MV-4-11 (cell line): ENCODE results near the gene EFHC2.

Experiments
- DNase-seq: peaks from one replicate; lab custom pipeline; 2025; lab: John Stamatoyannopoulos, UW

Gene EFHC2

DNA sequence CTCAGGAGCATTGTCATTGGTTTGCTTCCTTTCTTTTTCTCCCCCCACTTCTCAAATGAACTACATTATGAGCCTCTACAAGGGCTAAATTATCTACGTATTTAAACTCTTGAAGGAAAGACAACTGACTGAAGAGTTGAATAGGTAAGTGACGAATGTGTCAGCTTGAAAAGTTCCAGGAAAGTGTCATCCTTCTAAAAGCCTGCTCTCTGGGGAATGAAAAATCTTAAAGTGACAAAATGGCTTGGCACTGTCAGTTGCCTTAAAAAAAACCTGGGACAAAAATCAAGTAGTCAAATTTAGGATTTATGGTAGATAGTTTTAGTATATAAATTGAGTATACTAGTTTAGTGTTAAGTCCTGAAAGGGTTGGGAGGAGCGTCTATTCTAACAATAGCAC lies 196.3 kb downstream of the EFHC2 start:
- DNase-seq = no peak

DNA sequence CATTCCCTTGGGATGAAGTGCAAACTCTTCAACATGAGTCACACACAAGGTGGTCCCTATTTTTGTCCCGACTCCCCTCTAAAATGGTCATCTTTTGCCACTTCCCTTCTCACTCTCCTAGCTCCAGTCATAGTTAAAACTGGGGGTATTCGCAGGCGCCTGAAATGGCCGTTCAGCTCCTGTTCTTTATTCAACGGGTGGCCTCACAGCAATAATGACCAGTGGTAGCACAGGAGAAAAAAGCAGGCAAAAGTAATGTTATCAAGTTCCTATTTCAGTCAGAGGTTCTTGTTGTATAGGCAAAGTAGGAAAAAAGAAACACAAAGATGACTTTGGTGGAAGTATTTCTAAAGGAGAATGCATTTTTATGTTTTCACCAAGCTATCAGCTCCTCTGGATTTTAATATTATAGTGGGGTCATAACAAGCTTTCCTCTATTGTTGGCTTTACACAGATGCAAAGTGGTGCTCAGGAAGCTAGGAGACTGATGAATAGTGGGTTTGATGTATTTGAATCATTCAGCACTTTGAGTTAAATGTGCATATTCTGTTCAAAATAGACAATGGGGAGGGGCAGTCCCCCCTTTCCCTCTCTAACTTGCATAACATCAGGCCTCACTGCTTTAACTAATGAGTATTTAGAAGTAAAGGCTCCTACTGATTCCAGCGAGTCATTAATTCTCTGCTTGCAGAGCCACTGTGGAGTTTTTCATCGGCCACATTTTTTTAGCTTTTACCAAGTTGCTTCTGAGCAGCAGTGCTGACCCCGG lies 199.1 kb downstream of the EFHC2 start:
- no peak for DNase-seq

DNA sequence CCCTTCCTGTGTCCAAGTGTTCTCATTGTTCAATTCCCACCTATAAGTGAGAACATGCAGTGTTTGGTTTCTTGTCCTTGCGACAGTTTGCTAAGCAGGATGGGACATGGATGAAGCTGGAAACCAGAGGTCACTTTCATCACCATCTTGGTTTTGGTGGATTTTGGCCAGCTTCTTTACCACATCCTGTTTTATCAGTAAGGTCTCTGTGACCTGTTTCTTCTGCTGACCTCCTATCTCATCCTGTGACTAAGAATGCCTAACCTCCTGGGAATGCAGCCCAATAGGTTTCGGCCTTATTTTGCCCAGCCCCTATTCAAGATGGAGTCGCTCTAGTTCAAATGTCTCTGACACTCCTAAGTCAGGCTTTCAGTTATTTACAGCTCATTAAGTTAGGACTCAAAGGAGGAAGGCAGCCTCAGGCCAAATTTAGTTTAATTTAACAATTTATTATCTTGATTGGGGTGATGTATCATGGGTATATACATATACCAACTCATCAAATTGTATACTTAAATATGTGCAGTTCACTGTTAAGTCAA lies 200.3 kb downstream of the EFHC2 start:
- DNase-seq = peak; percentile 32

DNA sequence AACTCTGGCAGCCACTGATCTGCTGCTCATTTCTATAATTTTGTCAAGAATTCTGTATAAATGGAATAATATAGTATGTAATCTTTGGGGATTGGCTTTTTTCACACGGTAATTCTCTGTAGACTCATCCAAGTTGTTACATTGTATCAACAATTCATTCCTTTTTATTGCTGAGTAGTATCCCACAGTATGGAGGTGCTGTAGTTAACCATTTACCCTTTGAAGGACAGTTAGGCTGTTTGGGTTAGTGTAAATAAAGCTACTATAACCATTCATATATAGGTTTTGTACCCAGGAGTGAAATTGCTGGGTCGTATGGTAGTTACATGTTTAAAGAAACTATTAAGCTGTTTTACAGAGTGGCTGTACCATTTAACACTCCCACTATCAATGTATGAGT lies 213.3 kb downstream of the EFHC2 start:
- DNase-seq = no peak

DNA sequence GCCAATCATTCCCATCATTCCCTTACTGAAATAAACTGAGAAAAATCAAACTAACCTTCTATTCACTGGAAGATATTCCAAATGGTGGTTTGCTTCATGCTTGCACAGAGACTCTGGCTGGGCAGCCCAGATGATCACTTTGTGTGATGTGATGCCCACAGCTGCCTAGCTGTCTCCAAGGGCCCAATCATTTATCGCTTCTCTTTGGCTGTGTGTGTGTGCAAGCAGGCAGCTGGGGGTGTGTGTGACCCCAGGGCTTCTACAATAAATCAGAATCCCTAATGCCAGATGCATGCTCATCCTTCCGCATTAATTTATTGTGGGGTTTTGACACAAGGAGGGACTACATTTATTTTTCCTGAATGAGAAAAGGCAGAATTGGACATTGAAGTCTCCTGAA lies 230.1 kb downstream of the EFHC2 start:
- no peak for DNase-seq

DNA sequence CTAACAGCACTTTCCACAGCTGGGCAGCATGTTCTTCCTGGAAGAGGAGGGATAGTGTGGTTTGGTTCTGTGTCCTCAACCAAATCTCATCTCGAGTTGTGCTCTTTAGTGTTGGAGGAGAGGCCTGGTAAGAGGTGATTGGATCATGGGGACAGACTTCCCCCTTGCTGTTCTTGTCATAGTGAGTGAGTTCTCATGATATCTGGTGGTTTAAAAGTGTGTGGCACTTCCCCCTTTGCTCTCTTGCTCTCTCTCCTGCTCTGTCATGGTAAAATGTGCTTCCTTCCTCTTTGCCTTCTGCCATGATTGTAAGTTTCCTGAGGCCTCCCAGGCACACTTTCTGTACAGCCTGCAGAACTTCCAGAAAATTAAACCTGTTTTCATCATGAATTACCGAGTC lies 236.6 kb downstream of the EFHC2 start:
- peak; percentile 80 for DNase-seq

DNA sequence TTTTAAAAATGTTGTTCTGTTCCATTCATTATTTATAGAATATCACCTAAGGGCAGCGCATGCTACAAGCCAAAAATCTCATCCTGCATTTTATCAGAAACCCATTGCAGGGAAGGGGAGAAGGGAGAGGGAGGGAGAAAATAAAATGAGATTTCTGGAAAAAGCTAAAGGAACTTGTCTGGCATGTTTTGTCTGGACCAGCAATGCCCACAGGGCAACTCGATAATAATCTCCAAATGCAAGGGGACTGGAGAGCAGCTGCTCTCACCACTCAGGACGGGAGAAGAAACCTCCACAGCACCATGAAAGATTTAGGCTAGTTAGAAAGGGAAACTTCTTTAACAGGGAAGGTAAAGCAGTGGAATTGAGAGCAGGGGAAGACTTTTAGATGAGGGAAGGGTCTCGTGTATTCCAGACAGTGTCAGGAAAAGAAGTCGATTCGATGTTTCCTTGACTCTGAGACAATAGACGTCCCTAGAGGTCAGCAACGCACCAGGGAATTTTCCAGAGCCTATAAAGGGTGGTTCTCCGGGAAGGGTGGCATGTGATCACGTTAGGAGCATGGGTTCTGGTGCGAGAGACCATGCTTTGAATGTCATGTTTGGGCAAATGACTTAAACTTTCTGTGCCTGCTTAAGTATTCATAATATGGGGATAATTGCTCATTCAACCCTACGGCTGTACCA lies 238.1 kb downstream of the EFHC2 start:
- DNase-seq = no peak

DNA sequence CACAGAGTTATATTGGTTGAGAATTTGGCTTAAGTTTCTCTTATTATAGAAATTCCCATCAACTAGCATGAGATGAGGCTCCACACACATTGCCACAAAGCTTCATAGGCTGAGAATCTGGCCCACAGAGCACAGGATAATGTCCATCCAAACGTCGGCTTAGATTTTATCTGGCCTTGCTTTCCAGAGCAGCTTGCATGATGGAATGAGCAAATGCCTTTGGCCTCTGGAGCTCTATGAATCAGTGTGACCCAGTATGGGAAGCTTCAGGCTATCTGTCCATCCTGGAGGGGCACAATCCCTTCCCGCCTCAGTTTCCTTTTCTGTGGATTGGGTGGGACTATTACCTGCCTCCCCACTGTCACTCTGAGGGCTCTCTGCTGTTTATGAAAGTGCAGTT lies 238.8 kb downstream of the EFHC2 start:
- no peak for DNase-seq

DNA sequence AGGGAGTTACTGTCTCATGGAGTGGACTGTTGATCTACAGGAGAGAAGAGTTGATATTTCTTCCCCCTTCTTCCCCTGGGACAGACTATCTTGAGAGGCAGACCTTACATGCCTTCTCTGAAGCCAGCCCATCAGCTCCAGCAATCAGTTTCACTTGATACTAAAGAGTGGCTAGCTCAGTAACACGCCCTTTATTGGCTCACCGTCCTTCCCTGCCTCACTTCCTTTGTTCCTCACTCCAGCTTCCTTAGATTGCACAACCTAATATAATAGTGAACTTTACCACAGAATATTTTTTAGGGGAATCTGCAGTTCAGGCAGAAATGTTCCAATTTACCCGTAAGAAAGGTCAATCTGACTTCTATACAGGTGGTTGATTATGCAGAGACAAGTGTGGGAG lies 242.2 kb downstream of the EFHC2 start:
- peak; percentile 15 for DNase-seq

DNA sequence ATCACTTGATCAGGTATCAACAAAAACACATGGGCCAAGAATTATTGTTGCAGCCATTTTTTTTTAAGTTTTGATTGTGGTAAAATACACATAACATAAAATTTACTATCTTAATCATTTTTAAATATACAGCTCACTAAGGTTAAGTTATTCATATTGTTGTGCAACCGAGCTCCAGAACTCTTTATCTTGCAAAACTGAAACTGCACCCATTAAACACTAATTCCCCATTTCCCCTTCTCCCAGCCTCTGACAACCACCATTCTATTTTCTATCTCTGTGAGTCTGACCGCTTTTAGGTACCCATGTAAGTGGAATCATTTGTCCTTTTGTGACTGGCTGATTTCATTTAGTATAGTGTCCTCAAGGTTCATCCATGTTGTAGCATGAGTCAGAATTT lies 244.1 kb downstream of the EFHC2 start:
- DNase-seq = peak; percentile 73
